Ishikawa (cell line): Measurements from ENCODE around the gene OR10A5.

Experiments
- CEBPB ChIP-seq: IDR thresholded peaks from 2 replicates; pipeline ENCODE4 v1.6.1; 2012
- CREB1 ChIP-seq: IDR thresholded peaks from 2 replicates; pipeline ENCODE4 v1.6.1; 2012; ENCODE audit warnings: low read depth
- EGR1 ChIP-seq: IDR thresholded peaks from 2 replicates; pipeline ENCODE4 v1.6.1; 2012
- EP300 ChIP-seq: IDR thresholded peaks from 2 replicates; pipeline ENCODE4 v1.6.1; 2012; ENCODE audit warnings: borderline replicate concordance
- FOXM1 ChIP-seq: IDR thresholded peaks from 2 replicates; pipeline ENCODE4 v1.6.1; 2012; ENCODE audit warnings: low read depth, borderline replicate concordance
- NFIC ChIP-seq: IDR thresholded peaks from 2 replicates; pipeline ENCODE4 v1.6.1; 2012
- RAD21 ChIP-seq: IDR thresholded peaks from 2 replicates; pipeline ENCODE4 v1.6.1; 2012; ENCODE audit warnings: low read depth
- TAF1 ChIP-seq: IDR thresholded peaks from 2 replicates; pipeline ENCODE4 v1.6.1; 2012; ENCODE audit warnings: low read depth, mild to moderate bottlenecking
- TCF12 ChIP-seq: IDR thresholded peaks from 2 replicates; pipeline ENCODE4 v1.6.1; 2012; ENCODE audit warnings: low read depth
- TEAD4 ChIP-seq: IDR thresholded peaks from 2 replicates; pipeline ENCODE4 v1.6.1; 2012
- YY1 ChIP-seq: IDR thresholded peaks from 2 replicates; pipeline ENCODE4 v1.6.1; 2012; ENCODE audit warnings: low read depth
- ZBTB7A ChIP-seq: IDR thresholded peaks from 2 replicates; pipeline ENCODE4 v1.6.1; 2012; ENCODE audit warnings: low read depth
- TF ChIP-seq, protein P1 (sequence below): IDR thresholded peaks from 2 replicates; pipeline ENCODE4 v1.6.1; 2012; ENCODE audit warnings: low read depth, mild to moderate bottlenecking
- TF ChIP-seq, protein P2 (sequence below): IDR thresholded peaks from 2 replicates; pipeline ENCODE4 v1.6.1; 2012
- TF ChIP-seq, protein P3 (sequence below): IDR thresholded peaks from 2 replicates; pipeline ENCODE4 v1.6.1; 2012

Gene OR10A5

DNA sequence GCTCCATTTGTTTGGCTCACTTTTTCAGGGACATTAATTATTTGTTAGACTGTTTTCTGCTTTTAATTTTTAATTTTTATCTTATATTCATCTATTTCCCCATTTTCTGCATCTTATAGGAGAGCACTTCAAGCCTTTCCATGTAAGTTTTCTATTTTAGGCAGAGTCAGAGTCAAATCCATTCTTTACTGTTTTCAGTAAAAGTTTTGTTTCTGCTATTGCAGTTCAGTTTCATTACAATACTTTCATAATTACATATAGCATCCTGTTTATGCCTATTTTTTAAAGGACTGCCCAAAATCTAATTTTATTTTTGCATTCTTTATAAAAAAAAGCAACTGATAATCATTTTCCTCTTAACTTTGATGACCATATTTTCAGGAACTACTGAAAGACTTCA is 3.8 kb upstream of the OR10A5 start:
- TF ChIP-seq ZBTB7A (no peak), EP300 (no peak), FOXM1 (no peak), EGR1 (no peak), TCF12 (no peak), NFIC (no peak), TAF1 (no peak), RAD21 (no peak), YY1 (no peak), TEAD4 (no peak), CEBPB (no peak), CREB1 (no peak)
- TF ChIP-seq, protein P1, sequence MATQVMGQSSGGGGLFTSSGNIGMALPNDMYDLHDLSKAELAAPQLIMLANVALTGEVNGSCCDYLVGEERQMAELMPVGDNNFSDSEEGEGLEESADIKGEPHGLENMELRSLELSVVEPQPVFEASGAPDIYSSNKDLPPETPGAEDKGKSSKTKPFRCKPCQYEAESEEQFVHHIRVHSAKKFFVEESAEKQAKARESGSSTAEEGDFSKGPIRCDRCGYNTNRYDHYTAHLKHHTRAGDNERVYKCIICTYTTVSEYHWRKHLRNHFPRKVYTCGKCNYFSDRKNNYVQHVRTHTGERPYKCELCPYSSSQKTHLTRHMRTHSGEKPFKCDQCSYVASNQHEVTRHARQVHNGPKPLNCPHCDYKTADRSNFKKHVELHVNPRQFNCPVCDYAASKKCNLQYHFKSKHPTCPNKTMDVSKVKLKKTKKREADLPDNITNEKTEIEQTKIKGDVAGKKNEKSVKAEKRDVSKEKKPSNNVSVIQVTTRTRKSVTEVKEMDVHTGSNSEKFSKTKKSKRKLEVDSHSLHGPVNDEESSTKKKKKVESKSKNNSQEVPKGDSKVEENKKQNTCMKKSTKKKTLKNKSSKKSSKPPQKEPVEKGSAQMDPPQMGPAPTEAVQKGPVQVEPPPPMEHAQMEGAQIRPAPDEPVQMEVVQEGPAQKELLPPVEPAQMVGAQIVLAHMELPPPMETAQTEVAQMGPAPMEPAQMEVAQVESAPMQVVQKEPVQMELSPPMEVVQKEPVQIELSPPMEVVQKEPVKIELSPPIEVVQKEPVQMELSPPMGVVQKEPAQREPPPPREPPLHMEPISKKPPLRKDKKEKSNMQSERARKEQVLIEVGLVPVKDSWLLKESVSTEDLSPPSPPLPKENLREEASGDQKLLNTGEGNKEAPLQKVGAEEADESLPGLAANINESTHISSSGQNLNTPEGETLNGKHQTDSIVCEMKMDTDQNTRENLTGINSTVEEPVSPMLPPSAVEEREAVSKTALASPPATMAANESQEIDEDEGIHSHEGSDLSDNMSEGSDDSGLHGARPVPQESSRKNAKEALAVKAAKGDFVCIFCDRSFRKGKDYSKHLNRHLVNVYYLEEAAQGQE = no peak
- TF ChIP-seq, protein P2, sequence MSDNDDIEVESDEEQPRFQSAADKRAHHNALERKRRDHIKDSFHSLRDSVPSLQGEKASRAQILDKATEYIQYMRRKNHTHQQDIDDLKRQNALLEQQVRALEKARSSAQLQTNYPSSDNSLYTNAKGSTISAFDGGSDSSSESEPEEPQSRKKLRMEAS = no peak
- TF ChIP-seq, protein P3, sequence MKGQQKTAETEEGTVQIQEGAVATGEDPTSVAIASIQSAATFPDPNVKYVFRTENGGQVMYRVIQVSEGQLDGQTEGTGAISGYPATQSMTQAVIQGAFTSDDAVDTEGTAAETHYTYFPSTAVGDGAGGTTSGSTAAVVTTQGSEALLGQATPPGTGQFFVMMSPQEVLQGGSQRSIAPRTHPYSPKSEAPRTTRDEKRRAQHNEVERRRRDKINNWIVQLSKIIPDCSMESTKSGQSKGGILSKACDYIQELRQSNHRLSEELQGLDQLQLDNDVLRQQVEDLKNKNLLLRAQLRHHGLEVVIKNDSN = no peak

DNA sequence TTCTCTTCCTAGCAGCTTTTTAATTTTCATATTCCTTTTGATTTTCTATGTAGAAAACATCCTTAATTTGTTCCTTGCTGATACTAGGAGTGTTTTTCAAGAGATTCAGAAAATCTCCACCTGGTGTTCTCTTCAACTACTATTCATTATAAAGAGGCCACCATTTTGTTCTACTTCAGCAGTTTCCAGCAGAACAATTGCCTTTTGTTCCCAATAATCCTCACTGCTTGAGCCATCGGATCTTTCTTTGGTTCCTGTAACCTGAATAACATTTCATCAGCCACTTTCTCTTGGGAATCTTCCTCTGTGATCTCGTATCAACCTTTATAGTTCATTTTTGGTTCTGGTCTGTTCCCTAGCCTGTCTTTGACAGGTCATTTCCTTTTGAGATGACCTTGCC is 1.8 kb upstream of the OR10A5 start:
- no peak for TF ChIP-seq FOXM1
- TF ChIP-seq TCF12 = no peak
- TF ChIP-seq EP300 = no peak

DNA sequence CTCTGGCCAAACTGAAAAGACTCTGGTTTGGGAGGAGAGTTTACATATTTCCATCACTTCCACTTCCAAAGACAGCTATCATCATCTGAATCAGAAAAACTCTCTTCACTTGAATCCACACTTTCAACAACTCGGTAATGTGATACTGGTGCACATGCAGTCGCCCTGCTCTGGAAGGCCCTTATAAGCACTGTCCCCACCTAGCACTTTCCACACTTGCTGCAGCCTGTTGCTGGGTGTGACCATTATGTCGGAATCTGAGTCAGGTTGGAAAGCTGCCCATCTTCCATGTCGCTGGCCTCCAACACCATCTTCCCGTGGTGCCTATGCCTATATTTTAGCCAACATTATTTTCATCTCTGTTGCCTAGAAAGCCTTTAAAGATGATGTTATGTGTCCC is 1.1 kb upstream of the OR10A5 start:
- no peak for TF ChIP-seq TAF1
- TF ChIP-seq, protein P3 = no peak
- no peak for TF ChIP-seq FOXM1
- TF ChIP-seq, protein P1 = no peak
- no peak for TF ChIP-seq EP300
- TF ChIP-seq CEBPB = no peak
- no peak for TF ChIP-seq RAD21
- TF ChIP-seq YY1 = no peak
- no peak for TF ChIP-seq NFIC
- no peak for TF ChIP-seq CREB1
- no peak for TF ChIP-seq TEAD4
- TF ChIP-seq EGR1 = no peak
- TF ChIP-seq, protein P2 = no peak
- no peak for TF ChIP-seq TCF12
- TF ChIP-seq ZBTB7A = no peak

DNA sequence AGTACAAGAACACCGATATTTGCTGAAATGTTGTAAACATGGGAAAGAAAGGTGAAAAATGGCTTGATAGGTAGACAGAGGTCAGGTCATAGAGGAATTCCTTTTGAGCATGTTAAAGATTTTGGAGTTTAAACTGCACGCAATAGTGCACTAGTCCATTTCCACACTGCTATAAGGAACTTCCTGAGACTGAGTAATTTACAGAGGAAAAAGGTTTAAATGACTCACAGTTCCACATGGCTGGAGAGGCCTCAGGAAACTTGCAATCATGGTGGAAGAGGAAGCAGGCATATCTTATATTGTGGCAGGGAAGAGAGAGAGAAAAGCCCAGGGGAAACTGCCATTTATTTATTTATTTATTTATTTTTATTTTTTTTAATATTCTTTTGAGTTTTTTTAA is 5.0 kb downstream of the OR10A5 start:
- TF ChIP-seq YY1 (no peak), NFIC (no peak), RAD21 (no peak), TAF1 (no peak), CREB1 (no peak), CEBPB (no peak), TCF12 (no peak), EGR1 (no peak), EP300 (no peak), FOXM1 (no peak), ZBTB7A (no peak)
- TF ChIP-seq, protein P1 = no peak
- TF ChIP-seq, protein P2 = no peak
